MM.1S (cell line): ENCODE results near the gene TMX1.

ENCODE experiments used
- EZH2 ChIP-seq: fragments of 300-600 bp; sonication (generic); optimal IDR thresholded peaks from 2 replicates; pipeline ENCODE3; 2017; ENCODE audit warnings: low read depth, mild to moderate bottlenecking, antibody characterized with exemption, low read length, mixed read lengths
- EZH2phosphoT487 ChIP-seq: fragments of 300-600 bp; sonication (generic); IDR thresholded peaks from 2 replicates; pipeline ENCODE4 v1.6.1; 2018; ENCODE audit warnings: antibody characterized with exemption, low read length
- TF ChIP-seq, protein P1 (sequence below): fragments of 300-600 bp; sonication (generic); IDR thresholded peaks from 2 replicates; pipeline ENCODE4 v1.5.1; 2016; ENCODE audit warnings: antibody characterized with exemption, low read length, mixed read lengths

DNA sequence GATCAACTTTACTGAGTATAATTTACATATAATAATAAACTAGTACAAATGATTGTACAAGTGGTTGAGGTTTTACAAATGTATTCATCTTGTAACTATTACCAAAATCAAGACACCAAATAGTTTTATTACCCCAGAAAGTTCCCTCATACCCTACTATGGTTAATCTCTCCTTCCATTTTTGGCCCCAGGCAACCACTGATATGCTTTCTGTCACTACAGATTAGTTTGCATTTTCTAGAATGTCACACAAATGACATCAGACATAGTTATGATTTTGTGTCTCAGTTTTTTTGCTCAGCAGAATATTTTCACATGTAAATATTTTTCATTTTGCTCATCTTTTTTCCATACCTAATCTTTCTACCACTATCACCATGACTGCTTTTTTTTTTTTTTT, 49.1 kb downstream of the TMX1 start:
- TF ChIP-seq, protein P1, sequence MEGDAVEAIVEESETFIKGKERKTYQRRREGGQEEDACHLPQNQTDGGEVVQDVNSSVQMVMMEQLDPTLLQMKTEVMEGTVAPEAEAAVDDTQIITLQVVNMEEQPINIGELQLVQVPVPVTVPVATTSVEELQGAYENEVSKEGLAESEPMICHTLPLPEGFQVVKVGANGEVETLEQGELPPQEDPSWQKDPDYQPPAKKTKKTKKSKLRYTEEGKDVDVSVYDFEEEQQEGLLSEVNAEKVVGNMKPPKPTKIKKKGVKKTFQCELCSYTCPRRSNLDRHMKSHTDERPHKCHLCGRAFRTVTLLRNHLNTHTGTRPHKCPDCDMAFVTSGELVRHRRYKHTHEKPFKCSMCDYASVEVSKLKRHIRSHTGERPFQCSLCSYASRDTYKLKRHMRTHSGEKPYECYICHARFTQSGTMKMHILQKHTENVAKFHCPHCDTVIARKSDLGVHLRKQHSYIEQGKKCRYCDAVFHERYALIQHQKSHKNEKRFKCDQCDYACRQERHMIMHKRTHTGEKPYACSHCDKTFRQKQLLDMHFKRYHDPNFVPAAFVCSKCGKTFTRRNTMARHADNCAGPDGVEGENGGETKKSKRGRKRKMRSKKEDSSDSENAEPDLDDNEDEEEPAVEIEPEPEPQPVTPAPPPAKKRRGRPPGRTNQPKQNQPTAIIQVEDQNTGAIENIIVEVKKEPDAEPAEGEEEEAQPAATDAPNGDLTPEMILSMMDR = no peak
- no peak for TF ChIP-seq EZH2
- no peak for TF ChIP-seq EZH2phosphoT487
